Ishikawa (cell line): ENCODE data around the gene CALML6.

Source experiments
- CEBPB ChIP-seq: IDR thresholded peaks from 2 replicates; pipeline ENCODE4 v1.6.1; 2012
- CREB1 ChIP-seq: IDR thresholded peaks from 2 replicates; pipeline ENCODE4 v1.6.1; 2012; ENCODE audit warnings: low read depth
- EGR1 ChIP-seq: IDR thresholded peaks from 2 replicates; pipeline ENCODE4 v1.6.1; 2012
- EP300 ChIP-seq: IDR thresholded peaks from 2 replicates; pipeline ENCODE4 v1.6.1; 2012; ENCODE audit warnings: borderline replicate concordance
- MAX ChIP-seq: IDR thresholded peaks from 2 replicates; pipeline ENCODE4 v1.6.1; 2012
- NFIC ChIP-seq: IDR thresholded peaks from 2 replicates; pipeline ENCODE4 v1.6.1; 2012
- REST ChIP-seq: IDR thresholded peaks from 2 replicates; pipeline ENCODE4 v1.6.1; 2012; ENCODE audit warnings: low read depth, mild to moderate bottlenecking
- TAF1 ChIP-seq: IDR thresholded peaks from 2 replicates; pipeline ENCODE4 v1.6.1; 2012; ENCODE audit warnings: low read depth, mild to moderate bottlenecking
- TCF12 ChIP-seq: IDR thresholded peaks from 2 replicates; pipeline ENCODE4 v1.6.1; 2012; ENCODE audit warnings: low read depth
- TEAD4 ChIP-seq: IDR thresholded peaks from 2 replicates; pipeline ENCODE4 v1.6.1; 2012
- YY1 ChIP-seq: IDR thresholded peaks from 2 replicates; pipeline ENCODE4 v1.6.1; 2012; ENCODE audit warnings: low read depth
- ZBTB7A ChIP-seq: IDR thresholded peaks from 2 replicates; pipeline ENCODE4 v1.6.1; 2012; ENCODE audit warnings: low read depth

- TF ChIP-seq YY1 (no peak), CREB1 (no peak), EP300 (no peak), EGR1 (no peak), TCF12 (no peak), NFIC (no peak), CEBPB (no peak), ZBTB7A (no peak), REST (no peak), MAX (no peak), TAF1 (no peak), TEAD4 (no peak)
Observed at GRCh38 chr1:1924849-1925248, 9.8 kb downstream of the CALML6 start.
